ENCODE results near the gene LRCH1.

LRCH1 gene

DNA sequence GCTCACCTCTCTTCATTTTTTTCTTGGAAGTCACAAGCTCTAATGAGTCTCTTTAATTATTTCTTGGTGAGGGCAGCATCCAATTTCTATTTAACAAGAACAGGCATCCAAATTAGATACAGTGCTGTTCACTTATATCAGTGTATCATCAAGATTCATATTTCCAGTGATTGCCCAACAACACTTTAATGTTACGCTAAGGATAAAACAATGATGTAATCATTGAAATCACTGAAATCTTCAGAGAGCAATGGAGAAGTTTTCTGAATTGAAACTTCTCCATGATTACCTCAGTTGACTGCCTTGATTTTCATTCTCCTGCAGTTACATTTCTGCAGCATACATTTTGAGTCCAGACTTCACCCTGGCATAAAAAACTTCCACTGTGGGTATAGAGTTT lies 17.1 kb upstream of the LRCH1 start:
- DNase-seq (ENCODE audit: low read depth, low spot score) = no peak

DNA sequence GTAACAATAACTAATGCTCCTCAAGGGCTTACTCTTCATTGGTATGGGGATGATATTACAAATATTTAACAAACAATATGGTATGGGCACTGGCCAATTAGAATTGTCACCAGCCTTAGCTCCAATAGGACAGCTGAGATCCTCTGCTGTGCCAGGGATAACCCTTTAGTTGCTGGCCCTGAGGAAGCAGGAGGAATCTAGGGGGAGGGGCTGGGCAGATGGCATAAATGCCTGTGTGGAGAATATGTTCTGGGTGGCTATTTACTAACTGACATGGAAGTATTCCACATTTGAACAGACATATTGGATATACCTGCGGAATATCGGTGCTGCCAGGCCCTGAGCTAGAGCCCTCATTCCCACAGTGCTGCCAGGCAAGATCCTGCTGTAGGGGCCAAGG lies 16.6 kb upstream of the LRCH1 start:
- no peak for DNase-seq (ENCODE audit: low read depth, low spot score)

DNA sequence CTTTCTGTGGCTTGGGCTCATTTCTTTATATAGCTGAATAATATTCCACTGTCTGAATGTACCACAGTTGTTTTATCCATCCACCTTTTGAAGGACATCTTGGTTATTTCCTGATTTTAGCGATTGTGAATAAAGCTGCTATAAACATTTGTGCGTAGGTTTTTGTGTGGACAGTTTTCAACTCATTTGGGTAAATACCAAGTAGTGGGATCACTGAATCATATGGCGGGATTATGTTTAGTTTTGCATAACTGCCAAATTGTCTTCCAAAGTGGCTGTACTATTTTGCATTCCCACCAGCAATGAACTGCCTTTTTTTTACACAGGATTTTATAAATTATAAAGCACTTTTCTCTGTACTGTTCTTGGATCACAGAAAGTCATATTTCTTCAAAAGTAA lies 13.7 kb upstream of the LRCH1 start:
- no peak for DNase-seq (ENCODE audit: low read depth, low spot score)

GRCh38 chr13:46541210-46541609 lies 11.8 kb upstream of the LRCH1 start:
- DNase-seq (ENCODE audit: low read depth, low spot score) = no peak

GRCh38 chr13:46542833-46543232 lies 10.1 kb upstream of the LRCH1 start:
- DNase-seq (ENCODE audit: low read depth, low spot score) = no peak

GRCh38 chr13:46543287-46543686 lies 9.7 kb upstream of the LRCH1 start:
- no peak for DNase-seq (ENCODE audit: low read depth, low spot score)

GRCh38 chr13:46544208-46544607 lies 8.8 kb upstream of the LRCH1 start:
- DNase-seq (ENCODE audit: low read depth, low spot score) = no peak

GRCh38 chr13:46544811-46545210 lies 8.2 kb upstream of the LRCH1 start:
- DNase-seq (ENCODE audit: low read depth, low spot score) = no peak

GRCh38 chr13:46546084-46546768 lies 6.7 kb upstream of the LRCH1 start:
- no peak for DNase-seq (ENCODE audit: low read depth, low spot score)

- DNase-seq (ENCODE audit: low read depth, low spot score) = no peak
These were observed 2.1 kb upstream of the LRCH1 start for GRCh38 chr13:46550822-46551221.

DNA sequence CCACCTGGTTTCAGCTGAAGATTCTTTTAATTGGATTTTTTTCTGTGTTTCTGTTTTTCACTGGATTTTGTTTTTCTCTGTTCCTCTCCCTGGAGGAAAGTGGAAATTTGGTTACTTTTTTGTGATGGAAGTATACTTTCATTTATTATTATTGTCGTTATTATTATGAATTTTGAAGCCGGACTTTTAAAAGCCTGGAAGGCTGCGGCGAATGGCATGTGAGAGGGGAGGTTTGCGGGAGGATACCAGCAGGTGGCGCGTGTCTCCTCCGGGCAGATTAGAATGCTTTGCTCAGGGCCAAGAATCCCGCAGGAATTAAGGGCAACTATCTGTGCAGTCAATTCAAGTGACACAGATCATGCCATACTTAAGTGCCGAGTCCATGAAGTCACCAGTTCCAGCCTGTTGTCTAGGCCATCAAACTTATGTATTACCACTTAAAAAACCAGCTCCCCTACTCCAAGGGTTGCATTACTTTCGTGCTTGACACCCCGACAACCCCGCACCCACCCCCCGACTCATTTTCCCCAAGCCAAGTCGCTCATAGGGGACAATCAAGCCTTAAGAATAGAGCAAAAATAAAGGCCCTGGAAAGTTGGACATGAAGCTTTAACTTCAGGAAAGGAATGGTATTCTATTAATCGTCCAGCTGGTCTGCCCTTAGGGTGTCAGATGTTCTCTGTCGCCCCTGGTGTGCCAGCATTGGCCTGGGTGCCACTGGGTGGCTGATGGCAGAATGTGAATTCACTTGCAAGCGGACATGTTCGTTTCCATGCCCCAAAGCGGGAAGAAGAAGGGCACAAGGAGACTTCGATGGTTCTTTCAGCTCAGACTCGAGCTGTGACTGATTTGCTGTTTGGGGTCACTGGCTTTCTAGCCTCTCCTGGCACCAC lies 1.3 kb upstream of the LRCH1 start:
- no peak for DNase-seq (ENCODE audit: low read depth, low spot score)

- DNase-seq (ENCODE audit: low read depth, low spot score) = no peak
These were observed 677 bp upstream of the LRCH1 start for GRCh38 chr13:46552303-46552682.

DNA sequence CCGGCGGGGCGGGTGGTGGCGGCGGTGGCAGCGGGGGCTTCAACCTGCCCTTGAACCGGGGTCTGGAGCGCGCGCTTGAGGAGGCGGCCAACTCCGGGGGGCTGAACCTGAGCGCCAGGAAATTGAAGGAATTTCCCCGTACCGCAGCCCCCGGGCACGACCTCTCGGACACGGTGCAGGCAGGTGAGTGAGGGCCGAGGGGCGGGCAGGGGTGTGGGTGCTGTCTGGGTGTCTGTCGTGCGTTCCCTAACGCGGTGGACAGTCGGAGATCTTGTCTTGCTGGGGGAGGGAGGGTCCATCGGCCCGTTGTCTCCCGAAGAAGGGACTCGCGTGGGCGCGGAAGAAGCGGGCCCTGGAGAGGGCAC lies 533 bp downstream of the LRCH1 start:
- no peak for DNase-seq (ENCODE audit: low read depth, low spot score)

DNA sequence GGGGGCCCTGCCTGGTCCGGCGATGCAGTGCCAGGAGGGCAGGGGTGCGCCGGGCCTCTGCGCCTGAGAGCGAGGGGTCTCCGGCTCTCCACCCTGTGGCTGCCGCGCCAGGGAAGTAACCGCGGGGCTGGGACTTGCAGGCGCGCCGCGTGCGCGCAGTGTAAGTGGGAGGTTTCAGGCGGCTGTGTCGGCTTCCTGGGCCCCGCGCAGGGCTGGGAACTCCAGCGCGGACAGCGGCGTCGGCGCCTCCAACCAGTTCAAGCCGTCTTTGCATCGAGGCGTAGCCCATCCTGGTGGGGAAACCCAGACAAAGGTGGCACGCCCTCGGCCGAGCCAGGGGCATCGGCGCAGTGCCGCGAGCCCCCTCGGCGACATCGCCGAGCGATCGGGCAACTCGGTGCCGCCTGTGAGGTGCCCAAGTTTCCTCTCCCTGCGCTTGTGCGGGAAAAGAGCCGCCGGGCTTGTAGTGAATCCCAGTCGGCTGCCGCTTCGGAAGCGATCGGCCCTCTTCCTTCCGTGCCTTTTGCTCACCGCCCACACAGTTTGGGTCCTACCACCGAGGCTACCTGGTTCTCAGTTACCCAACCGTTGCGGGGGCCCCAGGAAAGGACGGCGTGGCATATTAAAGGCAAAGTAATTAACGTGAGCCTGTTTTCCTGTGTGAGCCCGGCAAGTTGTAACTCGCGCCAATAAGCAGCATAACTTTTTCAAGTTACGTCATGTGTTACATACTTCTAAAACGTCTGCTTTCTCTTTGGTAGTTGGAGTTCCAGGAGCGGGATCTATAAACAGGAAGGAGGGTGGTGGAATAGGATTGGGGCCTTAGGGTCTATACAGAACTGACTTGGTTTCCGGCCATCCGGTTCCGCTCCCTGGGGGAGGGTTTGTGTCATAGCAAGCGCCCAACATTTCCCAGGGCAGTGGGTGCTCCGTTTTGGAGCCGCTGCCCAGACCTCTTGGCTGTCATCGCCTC lies 1.2 kb downstream of the LRCH1 start:
- DNase-seq (ENCODE audit: low read depth, low spot score) = no peak

- no peak for DNase-seq (ENCODE audit: low read depth, low spot score)
These were observed 2.0 kb downstream of the LRCH1 start for GRCh38 chr13:46554951-46555350.

- DNase-seq (ENCODE audit: low read depth, low spot score) = no peak
These were observed 2.9 kb downstream of the LRCH1 start for GRCh38 chr13:46555722-46556417.

- no peak for DNase-seq (ENCODE audit: low read depth, low spot score)
These were observed 3.4 kb downstream of the LRCH1 start for GRCh38 chr13:46556418-46556779.

DNA sequence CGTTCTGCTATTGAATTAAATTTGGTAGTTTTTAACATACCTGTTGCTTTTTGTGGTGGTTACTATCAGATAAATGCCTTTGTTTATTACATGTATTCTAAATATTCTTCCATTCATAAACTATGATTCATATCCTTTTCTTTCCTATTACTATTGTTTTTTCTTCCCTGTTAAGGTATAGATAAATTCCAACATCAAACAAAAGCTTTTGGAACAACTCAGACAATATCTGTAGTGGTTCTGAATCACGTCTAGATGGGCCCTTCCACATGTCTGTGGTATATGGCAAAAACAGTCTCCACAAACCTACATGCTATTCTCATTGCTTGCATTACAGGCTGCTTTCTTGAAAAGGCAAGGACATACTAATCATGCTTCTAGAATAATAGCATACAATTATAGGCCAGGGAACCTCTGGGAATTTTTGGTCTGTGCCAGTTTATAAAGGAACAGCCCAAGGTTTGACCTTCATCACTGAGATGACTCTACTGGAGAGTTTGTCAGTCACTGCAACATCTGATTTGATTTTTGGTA lies 6.4 kb downstream of the LRCH1 start:
- no peak for DNase-seq (ENCODE audit: low read depth, low spot score)

- DNase-seq (ENCODE audit: low read depth, low spot score) = no peak
These were observed 7.8 kb downstream of the LRCH1 start for GRCh38 chr13:46560778-46561177.

DNA sequence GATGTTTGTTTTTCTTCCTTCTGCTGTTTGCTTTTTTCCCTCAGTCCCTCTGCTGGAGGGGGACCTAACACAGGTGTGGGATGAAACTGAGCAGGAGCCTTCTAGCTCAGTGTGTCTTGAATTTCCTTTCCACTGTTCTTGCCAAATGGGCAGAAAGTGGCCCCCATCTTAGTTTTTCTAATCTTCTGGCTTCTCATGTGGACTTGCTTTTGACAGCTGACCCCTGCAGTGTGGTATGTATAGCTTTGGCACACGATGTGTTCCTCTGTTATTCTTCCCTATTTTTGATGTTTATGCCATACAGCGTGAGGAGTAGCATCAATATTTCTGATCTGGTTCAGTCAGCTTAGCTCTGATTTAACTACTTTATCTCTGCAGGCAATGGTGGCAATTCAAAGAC lies 8.3 kb downstream of the LRCH1 start:
- DNase-seq (ENCODE audit: low read depth, low spot score) = no peak

DNA sequence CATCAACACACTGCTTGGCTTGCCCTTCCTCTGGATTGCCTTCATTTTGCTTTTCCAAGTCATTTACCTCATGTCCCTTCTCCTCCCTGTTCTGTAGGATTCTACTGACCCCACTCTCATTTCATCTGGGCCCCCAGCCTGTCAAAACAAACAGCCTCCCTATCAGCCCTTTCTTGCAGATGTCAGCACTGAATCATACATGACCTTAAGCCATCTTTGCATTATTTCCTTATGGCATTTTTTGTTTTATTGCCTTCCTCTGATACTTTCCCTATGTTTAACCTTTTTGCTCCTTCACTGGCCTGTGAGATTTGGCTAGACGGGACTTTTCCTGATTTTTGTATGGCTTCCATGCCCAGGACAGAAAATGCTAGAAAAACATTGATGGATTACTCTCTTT lies 8.7 kb downstream of the LRCH1 start:
- DNase-seq (ENCODE audit: low read depth, low spot score) = no peak
